ENCODE results near the gene GOLGA3.
"Not testable (repeated sequence)": the region's sequence is repeated elsewhere in the genome, so short reads cannot be mapped to it uniquely, and the experiment has no call there.

Gene GOLGA3

DNA sequence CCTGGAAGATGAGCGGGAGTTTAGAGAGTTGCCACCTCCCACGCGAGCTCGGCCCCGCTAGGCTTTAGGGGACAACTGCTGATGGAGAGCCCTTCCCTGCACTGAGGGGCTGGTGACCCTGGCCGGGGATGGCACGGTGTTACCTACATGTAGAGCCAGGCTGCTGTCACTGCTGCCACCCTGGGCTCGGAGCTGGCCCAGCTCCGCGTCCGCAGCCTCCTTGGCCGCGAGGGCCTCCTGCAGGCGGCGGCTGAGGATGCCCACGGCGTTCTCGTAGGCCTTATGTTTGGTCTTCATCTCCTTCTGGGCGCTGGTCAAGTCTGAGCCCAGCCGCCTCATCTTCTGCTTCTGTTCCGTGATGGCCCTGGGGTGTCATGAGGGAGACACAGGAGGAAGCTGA, 42.5 kb downstream of the GOLGA3 start:
- no peak for DNase-seq
- in situ Hi-C loops (cut with MboI; ENCODE audit: low pct_unique_long_range_greater_than_20kb, low sequenced_read_pairs), result no loop called here

DNA sequence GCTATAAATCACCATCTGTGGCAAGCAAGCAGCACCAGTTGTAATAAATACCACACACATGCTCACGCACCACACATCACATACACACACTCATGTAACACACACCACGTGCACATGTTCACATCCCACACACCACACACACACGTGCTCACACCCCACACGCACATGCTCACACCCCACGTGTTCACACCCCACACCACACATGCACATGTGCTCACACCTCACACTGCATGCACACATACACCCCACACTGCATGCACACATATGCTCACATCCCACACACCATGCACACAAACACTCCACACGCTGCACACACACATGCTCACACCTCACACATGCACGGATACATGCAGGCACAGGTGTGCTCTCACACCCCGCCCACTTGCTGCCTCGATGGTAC, 44.1 kb downstream of the GOLGA3 start:
- in situ Hi-C loops (cut with MboI; ENCODE audit: low pct_unique_long_range_greater_than_20kb, low sequenced_read_pairs), result no loop called here
- DNase-seq, result no peak

DNA sequence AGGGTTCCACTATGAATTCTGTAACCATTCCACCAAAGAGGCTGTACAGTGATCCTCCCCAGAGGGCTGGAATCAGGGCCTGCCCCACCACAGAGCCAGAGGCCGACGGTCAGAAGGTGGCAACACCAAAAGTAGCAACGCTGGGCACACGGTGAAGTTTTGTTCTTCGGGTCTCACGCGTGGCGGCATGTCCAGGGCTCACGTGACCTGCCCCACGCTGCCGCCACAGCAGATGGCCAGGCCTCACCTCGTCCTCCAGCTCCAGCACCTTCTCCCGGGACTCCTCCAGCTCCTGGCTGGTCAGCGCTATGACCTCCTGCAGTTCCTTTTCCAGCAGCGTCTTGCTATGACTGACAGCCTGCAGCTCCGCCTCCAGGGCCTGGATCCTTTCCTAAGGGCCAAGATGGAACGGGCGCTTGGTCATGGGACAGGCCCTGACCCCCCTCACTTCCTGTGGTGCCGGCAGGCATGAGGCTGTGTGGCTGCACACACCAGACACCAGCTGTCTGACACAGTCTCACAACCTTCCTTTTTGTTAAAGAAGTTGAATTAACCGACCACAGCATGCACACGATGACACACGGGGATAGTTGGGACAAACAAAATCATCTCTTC, 44.6 kb downstream of the GOLGA3 start:
- DNase-seq, result no peak
- in situ Hi-C loops (cut with MboI; ENCODE audit: low pct_unique_long_range_greater_than_20kb, low sequenced_read_pairs), result no loop called here

DNA sequence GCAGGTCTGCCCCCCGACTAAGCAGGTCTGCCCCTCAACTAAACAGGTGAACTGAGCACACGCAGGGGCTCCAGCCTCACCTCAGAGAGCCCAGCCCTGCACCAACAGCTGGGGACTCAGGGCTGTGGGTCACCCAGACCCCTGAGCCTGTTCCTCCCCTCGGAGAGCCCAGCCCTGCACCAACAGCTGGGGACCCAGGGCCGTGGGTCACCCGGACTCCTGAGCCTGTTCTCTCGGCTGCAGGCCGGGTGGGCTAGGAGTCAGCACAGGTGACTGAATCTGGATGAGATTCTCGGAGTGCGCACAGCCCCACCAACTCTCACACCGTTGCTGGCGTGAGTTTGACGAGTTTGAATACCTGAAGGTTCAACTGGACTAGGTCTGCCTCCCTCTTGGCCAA, 46.7 kb downstream of the GOLGA3 start:
- in situ Hi-C loops (cut with MboI; ENCODE audit: low pct_unique_long_range_greater_than_20kb, low sequenced_read_pairs), result no loop called here

DNA sequence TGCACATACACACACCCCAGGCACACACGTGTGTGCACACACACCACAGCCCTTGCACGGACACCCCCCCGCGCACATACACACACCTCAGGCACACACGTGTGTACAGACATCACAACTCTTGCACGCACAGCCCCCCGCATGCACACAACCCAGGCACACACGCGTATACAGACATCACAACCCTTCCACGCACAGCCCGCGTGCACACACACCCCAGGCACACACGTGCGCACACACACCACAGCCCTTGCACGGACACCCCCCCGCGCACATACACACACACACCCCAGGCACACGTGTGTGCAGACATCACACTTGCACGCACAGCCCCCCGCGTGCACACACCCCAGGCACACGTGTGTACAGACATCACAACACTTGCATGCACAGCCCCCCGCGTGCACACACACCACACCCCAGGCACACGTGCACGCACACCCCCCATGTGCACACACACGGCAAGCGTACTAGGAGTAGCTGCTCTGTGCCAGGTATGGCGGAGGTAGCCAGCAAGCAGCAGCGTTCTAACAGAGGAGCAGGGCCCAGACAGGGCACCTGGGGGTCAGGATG, 48.8 kb downstream of the GOLGA3 start:
- in situ Hi-C loops (cut with MboI; ENCODE audit: low pct_unique_long_range_greater_than_20kb, low sequenced_read_pairs), result no loop called here
- no peak for DNase-seq

More for the DNA sequence above, 46.7 kb downstream of the GOLGA3 start:
- DNase-seq, result no peak

DNA sequence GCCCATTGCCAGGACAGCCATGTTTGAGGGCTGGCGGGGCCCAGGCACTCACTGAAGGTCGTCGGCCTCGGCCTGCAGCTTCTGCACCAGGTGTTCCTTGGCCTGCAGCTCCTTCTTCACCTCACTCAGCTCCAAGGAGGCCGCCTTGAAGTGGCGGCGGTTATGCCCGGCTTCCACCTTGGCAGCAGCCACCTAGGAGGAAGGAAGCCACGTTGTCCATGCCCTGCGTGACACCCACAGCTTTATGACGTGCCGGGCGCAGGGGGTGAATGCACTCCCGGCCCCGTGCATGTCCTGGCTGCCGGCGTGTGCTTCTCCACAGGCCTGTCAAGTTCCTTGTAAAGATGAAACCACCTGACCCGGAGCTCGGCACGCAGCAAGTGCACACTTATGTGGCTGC, 51.1 kb downstream of the GOLGA3 start:
- no peak for DNase-seq
- in situ Hi-C loops (cut with MboI; ENCODE audit: low pct_unique_long_range_greater_than_20kb, low sequenced_read_pairs), result no loop called here

DNA sequence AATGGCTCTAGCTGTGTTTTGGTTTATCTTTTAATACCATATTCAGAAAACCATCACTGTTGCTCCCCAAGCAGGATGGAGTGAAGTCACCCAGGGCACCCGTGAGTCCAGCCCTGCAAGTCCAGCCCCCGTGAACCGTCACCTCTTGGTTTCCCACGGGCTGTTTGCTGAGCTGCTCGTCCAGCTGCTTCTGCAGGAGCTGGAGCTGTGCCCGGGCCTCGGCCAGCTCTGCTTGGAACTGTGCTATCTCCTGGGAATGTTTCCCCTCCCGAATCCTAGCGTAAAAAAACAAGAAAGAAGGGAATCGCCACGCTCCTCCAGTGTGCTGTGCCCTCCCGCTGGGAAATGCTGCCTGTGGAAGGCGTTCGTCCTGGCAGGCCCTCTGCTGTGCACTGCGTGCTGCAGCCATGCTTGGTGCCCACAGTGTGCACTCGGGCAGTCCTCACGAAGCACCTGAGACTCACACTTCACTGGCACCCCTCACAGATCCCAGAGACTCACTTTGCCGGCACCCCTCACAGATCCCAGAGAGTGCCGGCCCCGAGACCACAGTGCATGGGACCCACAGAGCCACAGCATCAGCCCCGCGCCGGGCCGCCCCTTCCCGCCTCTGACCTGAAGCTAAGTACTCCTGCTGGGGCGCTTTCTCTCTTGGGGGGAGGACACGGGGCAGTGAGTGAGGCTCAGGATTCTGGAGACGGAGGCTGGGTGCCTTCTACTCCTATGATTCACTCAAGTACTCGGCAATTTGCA, 51.7 kb downstream of the GOLGA3 start:
- DNase-seq, result no peak
- in situ Hi-C loops (cut with MboI; ENCODE audit: low pct_unique_long_range_greater_than_20kb, low sequenced_read_pairs), result no loop called here

DNA sequence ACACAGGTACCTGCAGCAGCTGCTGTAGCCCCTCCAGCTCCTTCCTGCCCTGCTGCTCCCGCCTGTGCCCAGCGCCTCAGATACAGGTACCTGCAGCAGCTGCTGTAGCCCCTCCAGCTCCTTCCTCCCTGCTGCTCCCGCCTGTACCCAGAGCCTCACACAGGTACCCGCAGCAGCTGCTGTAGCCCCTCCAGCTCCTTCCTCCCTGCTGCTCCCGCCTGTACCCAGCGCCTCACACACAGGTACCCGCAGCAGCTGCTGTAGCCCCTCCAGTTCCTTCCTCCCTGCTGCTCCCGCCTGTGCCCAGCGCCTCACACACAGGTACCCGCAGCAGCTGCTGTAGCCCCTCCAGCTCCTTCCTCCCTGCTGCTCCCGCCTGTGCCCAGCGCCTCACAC, 52.4 kb downstream of the GOLGA3 start:
- in situ Hi-C loops (cut with MboI; ENCODE audit: low pct_unique_long_range_greater_than_20kb, low sequenced_read_pairs); DNase-seq: not testable (repeated sequence)

DNA sequence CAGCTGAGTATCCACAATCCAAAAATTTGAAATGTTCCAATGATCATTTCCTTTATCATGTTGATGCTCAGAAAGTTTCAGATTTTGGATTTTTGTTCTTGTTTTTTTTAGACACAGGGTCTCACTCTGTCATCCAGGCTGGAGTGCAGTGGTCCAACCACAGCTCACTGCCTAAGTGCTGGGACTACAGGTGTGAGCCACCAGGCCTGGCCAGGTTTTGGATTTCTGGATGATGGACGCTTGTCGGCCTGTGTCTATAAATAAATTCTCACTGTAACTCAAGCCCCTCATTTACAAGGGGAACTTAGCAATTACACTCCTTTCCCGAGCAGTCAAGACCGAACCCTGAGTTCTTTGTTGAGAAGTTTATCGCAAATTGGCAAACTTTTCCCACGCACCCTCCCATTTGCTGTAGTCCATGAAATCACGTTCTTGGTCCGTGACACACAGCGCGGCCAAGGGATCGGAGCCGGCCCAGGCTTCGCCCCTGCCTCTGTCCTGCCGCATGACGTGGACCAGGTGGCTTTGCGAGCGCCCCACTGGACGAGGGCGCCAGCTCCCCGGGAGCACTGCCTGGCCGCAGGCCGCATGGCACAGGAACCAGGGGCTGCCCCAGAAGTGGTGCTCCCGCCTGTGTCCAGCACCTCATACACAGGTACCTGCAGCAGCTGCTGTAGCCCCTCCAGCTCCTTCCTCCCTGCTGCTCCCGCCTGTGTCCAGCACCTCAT, 53.0 kb downstream of the GOLGA3 start:
- DNase-seq, result no peak
- in situ Hi-C loops (cut with MboI; ENCODE audit: low pct_unique_long_range_greater_than_20kb, low sequenced_read_pairs), result no loop called here

DNA sequence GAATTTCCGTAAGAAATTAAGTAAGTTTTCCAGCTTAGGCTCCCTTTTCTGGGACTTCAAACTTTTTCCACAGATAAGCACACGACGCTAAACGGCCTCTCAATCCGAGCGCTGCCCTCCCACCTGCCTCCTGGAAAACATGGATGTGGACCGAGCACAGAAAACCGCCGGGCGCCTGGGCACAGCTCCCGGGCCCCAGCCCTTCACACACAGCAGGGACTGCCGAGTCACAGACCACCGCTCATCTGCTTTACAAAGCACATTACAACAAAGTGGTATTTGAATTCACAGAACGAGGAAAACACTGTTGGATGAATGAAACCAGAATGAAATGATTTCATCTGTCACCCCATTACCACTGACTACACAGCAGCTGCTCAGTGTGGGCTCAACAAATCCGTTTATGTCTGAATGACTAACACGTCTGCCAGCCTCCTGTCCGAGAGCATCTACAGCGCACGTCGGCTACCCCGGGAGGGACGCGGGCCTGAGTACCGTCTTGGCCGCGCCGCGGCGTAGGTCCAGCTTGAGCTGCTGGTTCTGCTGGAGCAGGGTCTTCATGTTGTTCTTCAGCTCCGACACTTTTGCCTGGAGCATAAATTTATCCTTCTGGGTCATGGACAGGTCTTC, 53.9 kb downstream of the GOLGA3 start:
- in situ Hi-C loops (cut with MboI; ENCODE audit: low pct_unique_long_range_greater_than_20kb, low sequenced_read_pairs), result no loop called here
- DNase-seq, result no peak

DNA sequence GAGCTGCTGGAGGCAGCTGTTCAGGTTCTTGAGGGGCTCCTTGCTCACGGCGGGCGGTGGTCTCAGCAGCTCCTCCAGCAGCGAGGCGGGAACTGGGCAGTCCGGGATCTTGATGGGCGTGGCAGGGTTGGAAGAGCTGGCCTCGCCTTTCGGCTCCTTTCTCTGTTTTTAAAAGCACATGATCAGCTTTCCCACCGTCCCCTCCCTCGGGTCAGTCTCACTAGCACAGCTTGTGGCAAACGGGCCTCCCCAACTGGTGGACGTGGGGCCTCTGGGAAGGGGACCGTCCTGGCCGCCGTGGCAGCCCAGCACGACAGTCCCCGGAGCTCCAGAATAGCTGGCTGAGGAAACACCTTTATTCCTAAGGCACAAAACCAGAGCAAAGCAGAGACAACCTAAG, 54.5 kb downstream of the GOLGA3 start:
- in situ Hi-C loops (cut with MboI; ENCODE audit: low pct_unique_long_range_greater_than_20kb, low sequenced_read_pairs), result no loop called here
- no peak for DNase-seq

DNA sequence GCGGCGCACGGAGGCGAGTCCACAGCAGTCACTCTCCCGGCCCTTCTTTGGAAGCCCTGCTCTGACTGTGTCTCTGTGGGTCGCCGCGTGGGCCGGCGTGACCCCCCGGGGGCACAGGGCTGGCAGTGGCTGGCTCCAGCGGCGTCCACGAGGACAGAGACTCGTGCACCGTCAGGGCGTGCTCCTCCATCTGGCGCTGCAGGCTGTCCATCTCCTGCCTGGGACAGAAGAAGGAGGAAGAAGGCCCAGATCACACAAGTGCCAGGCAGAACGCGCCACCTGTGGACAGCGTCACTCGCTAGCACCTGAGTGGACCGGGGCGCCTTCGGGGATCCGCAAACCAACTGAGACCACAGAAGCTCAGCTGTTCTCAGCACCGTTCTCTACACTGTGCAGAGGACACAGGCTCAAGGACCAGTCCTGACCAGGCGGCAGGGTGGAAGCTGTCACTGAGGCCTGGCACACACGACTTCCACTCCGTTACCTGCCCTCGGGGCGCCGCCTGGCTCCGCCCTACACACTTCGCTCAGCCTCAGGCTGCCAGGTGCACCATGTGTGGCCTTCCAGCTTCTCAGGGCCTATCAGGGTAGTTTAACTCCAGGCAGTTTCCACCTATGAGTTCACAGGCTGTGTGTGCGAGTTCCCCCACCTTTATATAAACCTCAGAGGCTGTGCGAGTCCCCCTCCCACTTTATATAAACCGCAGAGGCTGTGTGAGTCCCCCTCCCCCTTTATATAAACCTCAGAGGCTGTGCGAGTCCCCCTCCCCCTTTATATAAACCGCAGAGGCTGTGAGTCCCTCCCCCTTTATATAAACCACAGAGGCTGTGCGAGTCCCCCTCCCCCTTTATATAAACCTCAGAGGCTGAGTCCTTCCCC, 55.4 kb downstream of the GOLGA3 start:
- in situ Hi-C loops (cut with MboI; ENCODE audit: low pct_unique_long_range_greater_than_20kb, low sequenced_read_pairs), result no loop called here
- no peak for DNase-seq

DNA sequence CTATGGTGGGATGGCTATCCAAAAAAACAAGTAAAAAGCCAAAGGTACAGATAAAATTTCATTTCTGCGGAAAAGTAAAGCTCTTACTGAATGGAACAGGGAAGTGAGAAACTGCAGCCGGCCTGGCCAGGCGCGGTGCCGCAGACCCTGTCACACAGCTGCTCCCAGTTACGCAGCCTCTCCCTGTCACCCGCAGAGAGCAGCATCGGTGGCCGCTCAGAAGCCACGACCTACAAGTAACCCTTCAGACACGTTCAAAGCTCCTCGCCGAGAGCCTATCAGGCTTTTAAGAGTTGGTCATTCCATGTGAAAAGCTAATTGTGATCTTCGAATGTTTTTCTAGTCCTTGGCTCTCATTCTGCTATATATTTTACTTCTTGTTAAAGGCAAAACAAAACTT, 56.1 kb downstream of the GOLGA3 start:
- in situ Hi-C loops (cut with MboI; ENCODE audit: low pct_unique_long_range_greater_than_20kb, low sequenced_read_pairs), result no loop called here
- DNase-seq, result no peak

DNA sequence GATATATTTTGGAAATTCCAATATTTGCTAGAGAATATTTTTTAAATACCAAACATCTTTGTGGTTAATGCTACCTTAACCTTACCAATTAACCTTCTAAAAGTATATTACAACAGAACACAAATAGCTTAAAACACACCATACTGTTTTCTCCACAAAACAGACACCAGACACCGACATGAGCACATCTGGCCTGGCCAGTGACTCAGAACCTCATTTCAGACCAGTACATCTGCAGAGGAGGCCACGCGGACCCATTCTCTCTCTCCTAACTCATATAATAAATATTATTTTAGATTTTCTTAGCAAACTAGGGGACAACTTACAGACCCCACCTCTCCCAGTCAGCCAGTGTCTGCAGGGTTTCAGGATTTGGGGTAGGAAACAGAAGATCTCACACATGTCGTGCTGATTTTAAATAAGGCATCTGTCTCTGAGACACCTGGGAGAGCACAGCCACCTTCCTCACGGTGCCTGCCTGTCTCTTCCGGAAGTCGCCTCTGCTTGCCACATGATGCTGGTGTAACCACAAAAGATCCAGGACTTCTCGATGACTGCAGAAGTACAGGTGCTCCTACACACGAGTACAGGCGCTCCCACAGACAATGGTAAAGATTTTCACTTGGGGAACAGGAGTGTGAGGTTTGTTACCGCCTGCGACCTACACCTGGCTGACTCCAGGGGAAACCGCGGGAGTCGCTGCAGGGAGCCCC, 57.4 kb downstream of the GOLGA3 start:
- no peak for DNase-seq
- in situ Hi-C loops (cut with MboI; ENCODE audit: low pct_unique_long_range_greater_than_20kb, low sequenced_read_pairs), result no loop called here

DNA sequence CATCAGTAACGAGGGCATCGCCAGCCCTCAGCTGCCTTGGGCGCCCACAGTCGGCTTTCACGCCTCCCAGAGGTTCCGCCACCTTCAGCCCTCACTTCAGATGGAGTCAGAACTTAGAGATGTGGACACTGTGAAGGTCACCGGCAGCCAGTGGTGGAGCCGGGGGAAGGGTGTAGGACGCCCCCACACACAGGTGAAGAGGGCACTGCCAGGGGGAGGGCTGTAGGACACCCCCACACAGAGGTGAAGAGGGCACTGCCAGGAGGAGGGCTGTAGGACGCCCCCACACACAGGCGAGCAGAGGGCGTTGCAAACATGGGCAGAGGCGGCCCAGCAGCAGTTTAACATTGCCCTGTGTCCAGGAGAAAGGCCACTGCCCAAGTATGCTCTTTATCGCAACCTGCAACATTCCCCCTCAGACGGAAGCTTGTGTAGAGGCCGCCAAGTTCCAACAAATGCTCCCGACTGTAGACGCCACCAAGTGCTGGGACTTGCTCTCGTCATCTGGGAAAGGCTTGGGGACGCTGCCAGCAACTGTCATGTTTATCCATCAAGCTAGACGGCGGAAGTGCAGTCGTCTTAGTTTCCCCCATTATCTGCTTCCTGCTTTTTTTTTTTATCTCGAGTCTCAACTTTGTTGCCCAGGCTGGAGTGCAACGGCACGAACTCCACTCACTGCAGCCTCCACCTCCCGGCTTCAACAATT, 62.1 kb downstream of the GOLGA3 start:
- DNase-seq, result no peak
- in situ Hi-C loops (cut with MboI; ENCODE audit: low pct_unique_long_range_greater_than_20kb, low sequenced_read_pairs), result no loop called here

DNA sequence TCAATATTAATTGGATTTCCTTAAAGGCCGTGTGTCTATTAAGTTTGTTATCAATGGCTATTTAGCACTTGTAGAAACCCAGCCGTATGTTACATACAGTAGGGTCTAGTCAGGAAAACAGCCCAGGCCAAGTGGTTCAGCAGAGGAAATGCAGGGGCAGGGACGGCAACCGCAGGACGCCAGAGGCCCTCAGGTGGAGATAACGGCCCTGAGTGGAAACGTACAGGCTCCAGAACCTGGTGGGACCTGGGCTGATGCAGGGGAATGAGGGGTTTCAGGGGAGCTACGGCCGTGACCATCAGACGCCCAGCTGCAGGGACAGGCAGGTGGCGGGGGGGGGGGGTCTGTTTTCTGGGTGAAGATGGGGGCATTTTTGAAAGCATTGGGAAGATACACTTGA, 63.3 kb downstream of the GOLGA3 start:
- in situ Hi-C loops (cut with MboI; ENCODE audit: low pct_unique_long_range_greater_than_20kb, low sequenced_read_pairs), result no loop called here
- DNase-seq, result no peak

DNA sequence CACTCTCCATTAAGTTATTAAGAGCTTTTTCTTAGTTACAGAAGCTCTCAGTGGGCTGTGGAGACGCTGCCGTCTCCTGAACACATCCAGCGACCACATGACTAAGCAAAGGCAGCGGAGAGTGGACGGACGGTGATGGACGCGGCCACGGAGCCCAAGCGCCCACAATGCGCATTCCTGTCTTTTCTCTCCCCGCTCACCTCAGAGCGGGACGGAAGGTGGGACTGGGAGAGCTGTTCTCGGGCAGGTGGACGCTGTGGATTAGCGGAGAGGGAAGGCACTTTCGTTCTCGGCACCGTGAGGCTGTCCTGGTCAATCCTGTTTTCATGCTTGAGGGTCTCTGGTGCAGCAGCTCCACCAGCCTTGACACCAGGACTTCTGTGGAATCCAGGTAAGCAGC, 64.4 kb downstream of the GOLGA3 start:
- in situ Hi-C loops (cut with MboI; ENCODE audit: low pct_unique_long_range_greater_than_20kb, low sequenced_read_pairs), result no loop called here
- no peak for DNase-seq
